Heart left ventricle (tissue), 16 donors: ENCODE results near the gene POFUT2. TPM values are rescaled to one million over a fixed set of nuclear protein-coding genes. Genes with fewer than 3 reads are reported as not detected.
A peak's percentile ranks its signal among the peaks of the same experiment; 100 is the strongest.

Source experiments
- ATAC-seq, 4 donors: fragments of 200-7000 bp; cut with Tn5 transposase; one replicate each; pipeline ENCODE4 v1.9.1; 2020 to 2022; ENCODE audit warnings: moderate library complexity in 4 of 4, mild to moderate bottlenecking in 3 of 4, moderate number of reproducible peaks in 1 of 4
- DNase-seq, 5 donors: peaks; one replicate each; pipeline ENCODE4 v3.0.0-alpha.2; 2020
- H3K27ac ChIP-seq, 12 donors: fragments of 200-600 bp; sonication (generic) in 4 of 12; one replicate each; pipeline versions ENCODE4 v1.5.0 to v1.8.0; 2016 to 2022; ENCODE audit warnings: mild to moderate bottlenecking in 2 of 12
- H3K27me3 ChIP-seq, 9 donors: fragments of 200-600 bp; sonication (generic) in 2 of 9; one replicate each; pipeline versions ENCODE4 v1.5.1 to v1.8.0; 2016 to 2022; ENCODE audit warnings: mild to moderate bottlenecking in 3 of 9
- H3K36me3 ChIP-seq, 9 donors: fragments of 200-600 bp; sonication (generic) in 2 of 9; one replicate each; pipeline versions ENCODE4 v1.5.0 to v1.8.0; 2018 to 2022; ENCODE audit warnings: mild to moderate bottlenecking in 2 of 9
- H3K4me1 ChIP-seq, 12 donors: fragments of 200-600 bp; sonication (generic) in 4 of 12; one replicate each; pipeline versions ENCODE4 v1.5.0 to v1.8.0; 2016 to 2022; ENCODE audit warnings: mild to moderate bottlenecking in 3 of 12
- H3K4me3 ChIP-seq, 12 donors: fragments of 200-600 bp; sonication (generic) in 4 of 12; one replicate each; pipeline versions ENCODE4 v1.5.0 to v1.8.0; 2017 to 2022; ENCODE audit warnings: mild to moderate bottlenecking in 9 of 12, moderate library complexity in 4 of 12
- H3K9me3 ChIP-seq, 12 donors: fragments of 200-600 bp; sonication (generic) in 4 of 12; one replicate each; pipeline versions ENCODE4 v1.5.0 to v1.8.0; 2016 to 2022; ENCODE audit warnings: mild to moderate bottlenecking in 1 of 12
- CTCF ChIP-seq, 12 donors: fragments of 200-600 bp; sonication (generic) in 4 of 12; IDR thresholded peaks; one replicate each; pipeline versions ENCODE4 v1.5.0 to v1.8.0; 2018 to 2022; ENCODE audit warnings: antibody characterized with exemption in 12 of 12, mild to moderate bottlenecking in 5 of 12
- POLR2A ChIP-seq, 2 donors: fragments of 450-650 bp; IDR thresholded peaks; one replicate each; pipeline ENCODE4 v1.6.1; 2017; ENCODE audit warnings: antibody characterized with exemption in 2 of 2, mild to moderate bottlenecking in 2 of 2, moderate library complexity in 2 of 2
- WGBS, 4 donors: extraction: QIAGEN DNeasy Blood & Tissue Kit in 2 of 4; methylation state at CpG; one replicate each; pipeline versions ENCODE4 v1.1.5 to v1.1.7; 2013 to 2018; 5-methylcytosine and 5-hydroxymethylcytosine counted together
- intact Hi-C, 10 donors: fragments of 100-400 bp; cut with DNase I; formaldehyde crosslinking; loops; one replicate each; pipeline versions ENCODE4 v1.11.1 to v1.14.2; 2022
- polyA plus RNA-seq, 2 donors: library from polyadenylated mRNA; stranded (reverse); fragments of 200-250 nt; gene quantifications; one replicate each; pipeline ENCODE4 v1.2.3, GENCODE V29; 2013
- total RNA-seq, 9 donors: library from RNA; depleted of rRNA in 2 of 9; stranded (reverse); fragments of >200 nt in 2 of 9; fragmentation: NEBNext Ultra II Directional in 3 of 9; extraction: Animal tissue kit (Norgen Biotek cat#: 25700) in 3 of 9; gene quantifications; one replicate each; pipeline versions ENCODE4 v1.1.0 to v1.2.4, GENCODE V29; 2016 to 2023
- donor health status: ischemic (EF 13 %, LVEDD 7.1; RV severe dilation, severe dysfunction).
- donor health status: healthy with polysubstance abuse.
- donor health status: DM: no; HTN: yes; CAD: no.
- donor health status: DM: no; HTN: no; CAD: no.
- donor health status: ischemic (EF 25% LVEDD 6.9; RV normal size, moderate dysfunction).
- donor health status: ischemic (EF 25% LVEDD 5.7; RV mildly dilated, moderate dysfunction).
- donor health status: healthy.
- donor health status: DM: yes; HTN: yes; CAD: no.
- donor health status: ischemic (EF 35%, LVEDD 5.7; RV mildly dilated, moderate dysfunction).
- donor health status: nonischemic (EF 11% LVEDD 7.7; RV severe dilation, severe dysfunction).
- donor health status: DM: yes; HTN: yes; CAD: no.
- donor health status: PGD.
- donor health status: ischemic (EF 29% LVEDD 5.4; RV normal size, mild dysfunction).
- donor health status: nonischemic (EF 23%, LVEDD 6.1; RV moderate dilation, normal function).

The POFUT2 gene
- total and polyA plus RNA-seq, 11 donors, result 10.8 to 25.8 (median 18.5) TPM

- H3K9me3 ChIP-seq, result no peaks in the 10 kb centered on the region
- DNase-seq, result no peak
- H3K36me3 ChIP-seq, result no peaks in the 10 kb centered on the region
- peaks cover 10 to 36% (median 28%) of the 10 kb centered on the region in 12 donors for H3K4me1 ChIP-seq
- WGBS, 4 donors, result 76 to 82% (median 79%) methylated on average over 3 of the region's 3 CpGs
- no peak overlapping the region for H3K4me3 ChIP-seq
- no peak for ATAC-seq
- TF ChIP-seq POLR2A (IDR thresholded peaks at IDR 0.05) (no peak), CTCF (IDR thresholded peaks at IDR 0.05) (no peak)
- H3K27ac ChIP-seq, result no peak overlapping the region
- H3K27me3 ChIP-seq, result no peaks in the 10 kb centered on the region
- intact Hi-C loops, result loop anchor here in 1 of 10 donors (5.0 kb wide), 1 partner anchor 124 kb away; no protein-coding TSS in a partner anchor
Observed at GRCh38 chr21:45313682-45314081, 26.0 kb upstream of the POFUT2 start.

DNA sequence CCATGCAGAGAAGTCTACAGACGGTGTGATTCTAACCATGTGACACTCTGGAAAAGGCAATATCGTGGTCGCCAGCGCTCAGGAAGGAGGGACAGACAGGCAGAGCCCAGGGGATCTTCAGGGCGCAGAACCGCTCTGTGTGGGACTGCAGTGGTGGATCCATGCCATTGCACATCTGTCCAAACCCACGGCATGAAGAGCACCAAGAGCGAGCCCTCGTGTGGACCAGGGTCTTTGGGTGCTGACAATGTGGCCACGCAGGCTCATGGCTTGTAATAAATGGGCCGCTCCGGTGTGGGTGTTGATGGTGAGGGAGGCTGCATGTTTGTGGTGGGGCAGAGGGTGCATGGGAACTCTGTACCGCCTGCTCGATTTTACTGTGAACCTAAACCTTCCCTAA is 25.3 kb upstream of the POFUT2 start:
- Histone ChIP-seq H3K9me3 (no peaks in the 10 kb centered on the region), H3K4me1 (peaks cover 6 to 36% (median 28%) of the 10 kb centered on the region in 12 donors), H3K4me3 (no peak overlapping the region), H3K27ac (no peak overlapping the region), H3K36me3 (no peaks in the 10 kb centered on the region), H3K27me3 (no peaks in the 10 kb centered on the region)
- TF ChIP-seq CTCF (IDR thresholded peaks at IDR 0.05) (no peak), POLR2A (IDR thresholded peaks at IDR 0.05) (no peak)
- ATAC-seq (no peak), DNase-seq (peak in 2 of 5 donors; percentile 9 to 38)
- whole genome bisulfite sequencing, 4 donors, result 88 to 94% (median 91%) methylated on average over 14 of the region's 14 CpGs
- intact Hi-C loops, result loop anchor here in 1 of 10 donors (5.0 kb wide), 1 partner anchor 124 kb away; no protein-coding TSS in a partner anchor

DNA sequence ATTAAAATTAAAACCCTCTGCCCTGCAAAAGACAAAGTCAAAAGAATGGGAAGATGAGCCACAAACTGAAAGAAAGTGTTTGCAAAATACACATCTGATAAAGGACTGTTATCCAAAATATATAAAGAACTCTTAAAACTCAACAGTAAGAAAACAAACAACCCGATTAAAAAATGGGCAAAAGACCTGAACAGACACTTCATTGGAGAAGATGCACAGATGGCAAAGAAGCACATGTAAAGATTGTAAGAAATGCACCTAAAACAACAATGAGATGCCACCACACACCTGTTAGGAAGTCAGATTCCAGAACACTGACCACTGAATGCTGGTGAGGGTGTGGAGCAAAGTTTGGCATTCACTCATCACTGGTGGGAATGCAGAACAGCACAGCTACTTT is 24.6 kb upstream of the POFUT2 start:
- TF ChIP-seq CTCF (IDR thresholded peaks at IDR 0.05) (no peak), POLR2A (IDR thresholded peaks at IDR 0.05) (no peak)
- no peaks in the 10 kb centered on the region for H3K27me3 ChIP-seq
- 96 to 100% (median 98%) methylated on average over 1 of the region's 1 CpG for WGBS, 4 donors
- ATAC-seq (no peak), DNase-seq (peak in 1 of 5 donors; percentile 6)
- H3K36me3 ChIP-seq, result no peaks in the 10 kb centered on the region
- intact Hi-C loops, result loop anchor here in 1 of 10 donors (5.0 kb wide), 1 partner anchor 125 kb away; no protein-coding TSS in a partner anchor
- no peak overlapping the region for H3K4me3 ChIP-seq
- H3K27ac ChIP-seq, result no peak overlapping the region
- no peaks in the 10 kb centered on the region for H3K9me3 ChIP-seq
- H3K4me1 ChIP-seq, result peaks cover 4 to 36% (median 26%) of the 10 kb centered on the region in 12 donors

GRCh38 chr21:45310459-45310858 is 22.8 kb upstream of the POFUT2 start:
- Histone ChIP-seq H3K27ac (no peak overlapping the region), H3K4me1 (peaks cover 4 to 42% (median 26%) of the 10 kb centered on the region in 12 donors), H3K4me3 (no peak overlapping the region), H3K9me3 (no peaks in the 10 kb centered on the region), H3K36me3 (no peaks in the 10 kb centered on the region), H3K27me3 (no peaks in the 10 kb centered on the region)
- WGBS, 4 donors, result 83 to 100% (median 96%) methylated on average over 5 to 10 of the region's 10 CpGs
- peak in 1 of 5 donors; percentile 51 for DNase-seq
- no peak for TF ChIP-seq POLR2A (IDR thresholded peaks at IDR 0.05)
- no peak for TF ChIP-seq CTCF (IDR thresholded peaks at IDR 0.05)
- ATAC-seq, result no peak
- intact Hi-C loops, result loop anchor here in 1 of 10 donors (5.0 kb wide), 1 partner anchor 127 kb away; no protein-coding TSS in a partner anchor
